GM12874 (cell line): ENCODE measurements around the gene FAM111B.

Experiments used
- CTCF ChIP-seq: IDR thresholded peaks from 2 replicates; pipeline ENCODE4 v1.5.1; 2011; ENCODE audit warnings: low read depth, mild to moderate bottlenecking, control low read depth, low read length, moderate library complexity; ENCODE audit not compliant: insufficient read depth

FAM111B gene

DNA sequence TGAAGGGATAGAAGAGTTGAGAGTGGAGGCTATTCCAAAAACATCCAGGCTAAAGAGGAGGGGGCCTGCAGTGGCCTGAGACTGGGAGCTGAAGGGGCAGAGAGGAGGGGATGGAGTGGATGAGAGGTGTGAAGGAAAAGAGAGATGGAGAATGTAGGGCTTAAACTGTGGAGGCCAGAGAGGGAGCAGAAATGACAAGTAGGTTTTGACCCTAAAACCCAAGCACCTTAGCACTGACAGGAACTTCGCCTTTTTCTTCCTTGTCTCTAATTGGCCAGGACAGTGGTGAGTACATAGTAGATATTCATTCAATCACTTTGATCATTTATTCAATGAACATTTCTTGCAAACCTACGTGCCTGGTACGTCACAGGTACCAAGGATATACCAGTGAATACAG is 7.3 kb downstream of the FAM111B start:
- no peak for TF ChIP-seq CTCF

- no peak for TF ChIP-seq CTCF
Observed at GRCh38 chr11:59115553-59115952, 8.5 kb downstream of the FAM111B start.

- TF ChIP-seq CTCF: no peak
Observed at GRCh38 chr11:59117774-59118173, 10.7 kb downstream of the FAM111B start.

DNA sequence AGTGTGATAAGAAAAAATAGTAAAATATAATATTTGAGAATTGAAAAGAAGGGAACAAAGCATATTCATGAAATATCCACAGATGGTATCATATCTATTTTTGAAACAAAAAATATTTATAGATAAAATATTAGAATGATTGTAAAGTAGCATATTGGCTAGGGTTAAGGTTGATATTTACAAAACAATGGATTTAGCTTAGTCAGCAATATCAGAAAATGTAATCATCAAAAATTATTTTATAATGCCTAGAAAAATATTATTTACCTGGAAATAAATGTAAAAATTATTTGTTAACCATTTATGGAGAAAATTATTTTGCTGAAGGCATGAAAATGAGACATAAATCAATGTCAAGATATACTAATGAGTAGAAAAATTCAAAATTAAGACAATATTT is 12.8 kb downstream of the FAM111B start:
- no peak for TF ChIP-seq CTCF

DNA sequence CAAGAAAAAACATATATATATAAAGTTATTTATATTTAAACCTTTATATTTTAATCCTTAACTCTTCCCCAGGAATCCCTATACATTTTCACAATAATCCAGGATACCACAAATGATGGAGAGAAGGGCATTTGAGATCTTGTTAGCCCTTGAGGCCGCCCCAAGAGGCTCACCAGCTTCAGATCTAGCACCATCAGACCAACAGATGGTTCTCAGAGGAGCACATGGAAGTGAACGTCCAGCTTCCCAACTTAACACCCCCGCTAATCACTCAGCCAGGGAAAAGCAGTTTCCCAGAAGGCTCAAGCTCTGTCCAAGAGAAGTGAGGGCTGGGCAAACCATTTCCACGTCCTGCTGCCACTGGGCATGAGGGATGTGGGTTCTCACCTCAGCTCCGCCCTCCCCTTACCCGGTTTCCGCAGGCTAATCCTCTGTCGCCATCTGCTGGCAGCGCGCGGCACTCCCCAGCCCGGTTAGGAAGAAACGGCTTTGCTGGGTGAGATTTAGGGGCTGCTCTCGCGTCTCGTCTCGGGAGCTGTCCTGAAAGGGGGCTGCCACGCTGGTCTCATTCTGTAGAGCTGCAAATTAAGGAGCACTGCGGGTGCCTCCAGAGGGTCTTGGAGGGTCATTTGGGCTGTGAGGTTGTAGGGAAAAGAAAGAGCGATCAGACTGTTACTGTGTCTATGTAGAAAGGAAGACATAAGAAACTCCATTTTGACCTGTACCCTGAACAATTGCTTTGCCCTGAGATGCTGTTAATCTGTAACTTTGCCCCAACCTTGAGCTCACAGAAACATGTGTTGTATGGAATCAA is 28.8 kb downstream of the FAM111B start:
- peak; percentile 99 for TF ChIP-seq CTCF

DNA sequence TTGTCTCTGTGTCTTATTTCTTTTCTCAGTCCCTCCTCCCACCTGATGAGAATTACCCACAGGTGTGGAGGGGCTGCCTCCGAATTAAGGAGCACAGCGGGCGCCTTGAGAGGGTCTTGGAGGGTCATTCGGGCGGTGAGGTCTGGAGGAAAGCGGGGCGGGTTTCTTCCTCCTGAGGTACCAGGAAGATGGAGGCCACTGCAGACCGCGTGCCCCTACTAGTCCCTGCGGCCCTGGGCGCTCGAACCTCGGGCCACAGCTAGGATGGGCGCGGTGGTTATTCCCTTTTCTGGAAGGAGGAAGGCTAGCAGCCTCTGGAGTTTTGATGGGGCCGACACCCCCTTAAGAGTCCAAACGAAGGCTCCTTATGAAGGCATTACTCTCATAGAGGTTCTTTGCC is 30.2 kb downstream of the FAM111B start:
- TF ChIP-seq CTCF: no peak

DNA sequence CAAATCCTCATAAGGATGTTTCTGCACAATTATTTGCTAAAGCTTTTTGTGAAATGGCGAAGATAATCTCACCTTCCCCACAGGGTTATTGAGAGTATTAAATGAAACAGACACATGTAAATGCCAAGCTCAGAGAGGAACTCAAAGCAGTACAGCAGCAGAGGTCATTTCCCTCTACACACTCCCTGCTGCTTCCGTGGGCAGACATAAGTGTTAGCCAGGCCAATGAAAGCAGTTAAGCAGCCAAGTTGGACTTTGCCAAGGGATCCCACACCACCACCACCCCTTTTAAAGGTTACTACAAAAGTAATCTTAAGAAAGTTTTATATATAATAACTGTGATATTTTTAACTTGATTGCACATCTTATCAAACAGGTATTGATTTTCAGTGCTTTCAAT is 31.6 kb downstream of the FAM111B start:
- no peak for TF ChIP-seq CTCF
